Neuron (in vitro differentiated cells): ENCODE measurements around the gene RGS13.

Source experiments
- H2AFZ ChIP-seq: one replicate; pipeline ENCODE4 v1.6.1; 2013; ENCODE audit warnings: low read depth, mild to moderate bottlenecking, inconsistent platforms, low read length, moderate library complexity
- H3K27me3 ChIP-seq: one replicate; pipeline ENCODE4 v1.6.1; 2013; ENCODE audit warnings: low read length; ENCODE audit not compliant: insufficient read depth
- H3K36me3 ChIP-seq: one replicate; pipeline ENCODE4 v1.6.1; 2013; ENCODE audit warnings: low read length; ENCODE audit not compliant: insufficient read depth
- H3K4me1 ChIP-seq: one replicate; pipeline ENCODE4 v1.6.1; 2013; ENCODE audit warnings: low read length; ENCODE audit not compliant: insufficient read depth
- H3K4me3 ChIP-seq: 2 replicates; pipeline ENCODE4 v1.5.1; 2013; ENCODE audit warnings: mild to moderate bottlenecking, low read length, moderate library complexity
- H3K9me3 ChIP-seq: one replicate; pipeline ENCODE4 v1.6.1; 2013; ENCODE audit warnings: low read length

RGS13 gene

GRCh38 chr1:192703283-192704206 is 67.6 kb downstream of the RGS13 start:
- peaks cover 5% of the 10 kb centered on the region for H3K4me1 ChIP-seq
- H3K27me3 ChIP-seq: no peaks in the 10 kb centered on the region
- no peaks in the 10 kb centered on the region for H3K9me3 ChIP-seq

DNA sequence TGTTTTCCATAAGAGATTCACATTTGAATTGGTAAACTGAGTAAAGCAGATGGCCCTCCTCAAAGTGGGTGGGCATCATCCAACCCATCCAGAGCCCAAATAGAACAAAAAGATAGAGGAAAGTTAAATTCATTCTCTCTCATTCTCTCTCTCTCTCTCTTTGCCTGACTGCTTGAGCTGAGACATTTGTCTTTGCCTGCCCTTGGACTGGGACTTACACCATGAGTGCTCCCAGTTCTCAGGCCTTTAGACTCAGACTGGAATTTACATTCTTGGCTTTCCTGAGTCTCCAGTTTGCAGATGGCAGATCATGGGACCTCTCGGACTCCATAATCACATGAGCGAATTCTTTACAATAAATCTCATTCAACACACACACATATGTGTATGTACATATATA is 69.6 kb downstream of the RGS13 start:
- no peaks in the 10 kb centered on the region for H3K36me3 ChIP-seq
- no peak overlapping the region for H3K4me3 ChIP-seq
- H2AFZ ChIP-seq: no peak overlapping the region
- no peaks in the 10 kb centered on the region for H3K27me3 ChIP-seq
- no peaks in the 10 kb centered on the region for H3K9me3 ChIP-seq
- H3K4me1 ChIP-seq: peaks cover 23% of the 10 kb centered on the region

More at GRCh38 chr1:192703283-192704206, 67.6 kb downstream of the RGS13 start:
- Histone ChIP-seq H3K4me3 (no peak overlapping the region), H3K36me3 (no peaks in the 10 kb centered on the region), H2AFZ (no peak overlapping the region)

GRCh38 chr1:192706936-192707335 is 71.0 kb downstream of the RGS13 start:
- Histone ChIP-seq H3K4me3 (no peak overlapping the region), H3K27me3 (no peaks in the 10 kb centered on the region), H2AFZ (no peak overlapping the region), H3K4me1 (peaks cover 21% of the 10 kb centered on the region), H3K9me3 (no peaks in the 10 kb centered on the region), H3K36me3 (no peaks in the 10 kb centered on the region)

DNA sequence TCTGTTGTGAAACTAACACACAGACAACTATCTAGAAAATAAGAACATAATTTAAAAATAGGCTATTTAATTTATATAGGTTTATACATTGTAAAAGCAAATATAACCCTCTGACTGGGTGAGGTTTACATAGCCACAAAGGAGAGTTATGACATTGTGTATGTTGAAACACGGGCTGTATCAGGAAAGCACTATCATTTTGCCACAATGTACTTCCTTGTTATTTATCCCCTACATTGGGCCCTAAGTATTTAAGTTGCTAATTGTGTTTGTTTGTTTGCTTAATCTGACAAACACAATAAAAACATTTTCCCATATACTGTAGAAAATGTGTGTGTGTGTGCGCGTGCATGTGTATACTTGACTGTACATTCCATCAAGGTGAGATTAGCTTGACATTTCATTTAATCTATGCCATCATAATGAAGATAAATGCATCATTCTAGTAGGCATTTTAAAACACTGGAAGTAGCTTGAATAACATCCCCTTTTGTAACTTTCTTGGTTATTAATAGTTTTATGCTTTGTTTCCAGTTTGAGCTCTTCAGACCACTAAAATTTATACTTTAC is 72.1 kb downstream of the RGS13 start:
- Histone ChIP-seq H3K36me3 (no peaks in the 10 kb centered on the region), H3K4me3 (no peak overlapping the region), H3K4me1 (peaks cover 21% of the 10 kb centered on the region), H2AFZ (no peak overlapping the region), H3K9me3 (no peaks in the 10 kb centered on the region), H3K27me3 (no peaks in the 10 kb centered on the region)

- Histone ChIP-seq H3K27me3 (no peaks in the 10 kb centered on the region), H3K9me3 (no peaks in the 10 kb centered on the region), H2AFZ (no peak overlapping the region), H3K4me1 (peaks cover 21% of the 10 kb centered on the region), H3K4me3 (no peak overlapping the region), H3K36me3 (no peaks in the 10 kb centered on the region)
These were observed 73.6 kb downstream of the RGS13 start for GRCh38 chr1:192709544-192709943.
